Measurements from ENCODE around the gene PDIK1L.

- TF ChIP-seq CTCF (conservative IDR thresholded peaks at IDR 0.05; ENCODE audit: low read depth, low read length) (no peak), POLR2A (IDR thresholded peaks at IDR 0.05; ENCODE audit: low read depth, low read length) (no peak), MAFK (IDR thresholded peaks at IDR 0.05; ENCODE audit: low read depth, low read length) (no peak), RCOR1 (IDR thresholded peaks at IDR 0.05; ENCODE audit: insufficient replicate concordance, low read length) (no peak), FOS (IDR thresholded peaks at IDR 0.05; ENCODE audit: low read depth, low read length) (no peak), ELK1 (IDR thresholded peaks at IDR 0.05; ENCODE audit: borderline replicate concordance, low read depth, low read length) (no peak), CEBPB (IDR thresholded peaks at IDR 0.05; ENCODE audit: low read depth, low read length) (no peak), SMC3 (IDR thresholded peaks at IDR 0.05; ENCODE audit: low read depth, low read length) (no peak), MAZ (IDR thresholded peaks at IDR 0.05; ENCODE audit: borderline replicate concordance, low read depth, low read length) (no peak), RFX5 (IDR thresholded peaks at IDR 0.05; ENCODE audit: low read depth, low read length) (no peak), RAD21 (IDR thresholded peaks at IDR 0.05; ENCODE audit: low read length) (no peak)
Observed at GRCh38 chr1:26163684-26164035, 52.0 kb downstream of the PDIK1L start.

Data from IMR-90 (cell line).